Astrocyte of the cerebellum (primary cell): ENCODE measurements around the gene GLIPR2.
"Not testable (repeated sequence)": the region's sequence is repeated elsewhere in the genome, so short reads cannot be mapped to it uniquely, and the experiment has no call there.

Source experiments
- DNase-seq: peaks from one replicate; pipeline ENCODE4 v3.0.0-alpha.2; 2011; ENCODE audit warnings: low read depth
- H3K4me3 ChIP-seq: 2 replicates; pipeline ENCODE4 v1.5.1; 2011; ENCODE audit warnings: mild to moderate bottlenecking, low read depth, low read length, moderate library complexity
- in situ Hi-C: cut with HindIII; loops from 2 replicates; pipeline ENCODE4 v1.10.0; 2017; ENCODE audit warnings: low sequenced_read_pairs
- TF ChIP-seq, protein P1 (sequence below): IDR thresholded peaks from 2 replicates; pipeline ENCODE4 v1.5.1; 2012; ENCODE audit warnings: low read length, low read depth, moderate library complexity, mild to moderate bottlenecking; ENCODE audit errors: missing control alignments

GLIPR2 gene

DNA sequence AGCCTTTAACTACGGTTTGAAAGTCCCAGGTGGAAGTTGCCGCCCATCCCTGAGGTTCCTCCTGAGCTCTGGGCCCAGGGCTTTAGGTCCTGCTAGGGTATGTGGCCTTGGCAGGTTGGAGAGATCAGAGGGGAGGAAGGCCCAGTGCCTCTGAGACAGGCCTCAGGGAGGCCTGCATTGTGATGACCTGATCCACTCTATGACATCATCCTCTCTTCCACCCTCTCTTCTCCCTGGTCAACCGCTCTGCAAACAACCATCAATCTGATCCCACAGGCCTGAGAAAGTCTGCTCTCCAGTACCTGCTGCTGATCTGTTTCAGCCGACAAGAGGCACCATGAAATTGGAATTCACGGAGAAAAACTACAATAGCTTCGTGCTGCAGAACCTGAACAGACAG, 32.6 kb downstream of the GLIPR2 start, which contains the start of gene CCIN:
Gene CCIN, plus strand, starts transcription at position 223 of the 400 bp plus-strand sequence. Its CDS starts 115 bp downstream, at position 338.
- in situ Hi-C loops, result no loop called here
- TF ChIP-seq, protein P1, sequence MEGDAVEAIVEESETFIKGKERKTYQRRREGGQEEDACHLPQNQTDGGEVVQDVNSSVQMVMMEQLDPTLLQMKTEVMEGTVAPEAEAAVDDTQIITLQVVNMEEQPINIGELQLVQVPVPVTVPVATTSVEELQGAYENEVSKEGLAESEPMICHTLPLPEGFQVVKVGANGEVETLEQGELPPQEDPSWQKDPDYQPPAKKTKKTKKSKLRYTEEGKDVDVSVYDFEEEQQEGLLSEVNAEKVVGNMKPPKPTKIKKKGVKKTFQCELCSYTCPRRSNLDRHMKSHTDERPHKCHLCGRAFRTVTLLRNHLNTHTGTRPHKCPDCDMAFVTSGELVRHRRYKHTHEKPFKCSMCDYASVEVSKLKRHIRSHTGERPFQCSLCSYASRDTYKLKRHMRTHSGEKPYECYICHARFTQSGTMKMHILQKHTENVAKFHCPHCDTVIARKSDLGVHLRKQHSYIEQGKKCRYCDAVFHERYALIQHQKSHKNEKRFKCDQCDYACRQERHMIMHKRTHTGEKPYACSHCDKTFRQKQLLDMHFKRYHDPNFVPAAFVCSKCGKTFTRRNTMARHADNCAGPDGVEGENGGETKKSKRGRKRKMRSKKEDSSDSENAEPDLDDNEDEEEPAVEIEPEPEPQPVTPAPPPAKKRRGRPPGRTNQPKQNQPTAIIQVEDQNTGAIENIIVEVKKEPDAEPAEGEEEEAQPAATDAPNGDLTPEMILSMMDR, result no peak
- DNase-seq, result no peak
- no peak within 1 kb of the TSS for H3K4me3 ChIP-seq

DNA sequence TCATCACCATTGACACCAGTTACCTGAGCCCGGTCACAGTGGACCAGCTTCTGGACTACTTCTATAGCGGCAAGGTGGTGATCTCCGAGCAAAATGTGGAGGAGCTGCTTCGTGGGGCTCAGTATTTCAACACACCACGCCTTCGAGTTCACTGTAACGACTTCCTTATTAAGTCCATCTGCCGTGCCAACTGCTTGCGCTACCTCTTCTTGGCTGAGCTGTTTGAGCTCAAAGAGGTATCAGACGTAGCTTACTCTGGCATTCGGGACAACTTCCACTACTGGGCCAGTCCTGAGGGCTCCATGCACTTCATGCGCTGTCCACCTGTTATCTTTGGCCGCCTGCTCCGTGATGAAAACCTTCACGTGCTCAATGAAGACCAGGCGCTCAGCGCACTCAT, 33.2 kb downstream of the GLIPR2 start:
- DNase-seq, result no peak
- TF ChIP-seq, protein P1, result no peak

DNA sequence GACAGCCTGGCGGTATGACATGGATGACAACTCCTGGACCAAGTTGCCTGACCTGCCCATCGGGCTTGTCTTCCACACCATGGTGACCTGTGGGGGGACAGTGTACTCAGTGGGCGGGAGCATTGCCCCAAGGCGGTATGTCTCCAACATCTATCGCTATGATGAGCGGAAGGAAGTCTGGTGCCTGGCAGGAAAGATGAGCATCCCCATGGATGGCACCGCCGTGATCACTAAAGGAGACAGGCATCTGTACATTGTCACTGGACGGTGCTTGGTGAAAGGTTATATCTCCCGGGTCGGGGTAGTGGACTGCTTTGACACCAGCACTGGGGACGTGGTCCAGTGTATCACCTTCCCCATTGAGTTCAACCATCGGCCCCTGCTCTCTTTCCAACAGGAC, 34.0 kb downstream of the GLIPR2 start:
- TF ChIP-seq, protein P1, result no peak
- in situ Hi-C loops, result no loop called here
- no peak overlapping the region for H3K4me3 ChIP-seq
- DNase-seq, result no peak

More for the DNA sequence above, 33.2 kb downstream of the GLIPR2 start:
- H3K4me3 ChIP-seq, result no peak overlapping the region
- in situ Hi-C loops, result no loop called here

DNA sequence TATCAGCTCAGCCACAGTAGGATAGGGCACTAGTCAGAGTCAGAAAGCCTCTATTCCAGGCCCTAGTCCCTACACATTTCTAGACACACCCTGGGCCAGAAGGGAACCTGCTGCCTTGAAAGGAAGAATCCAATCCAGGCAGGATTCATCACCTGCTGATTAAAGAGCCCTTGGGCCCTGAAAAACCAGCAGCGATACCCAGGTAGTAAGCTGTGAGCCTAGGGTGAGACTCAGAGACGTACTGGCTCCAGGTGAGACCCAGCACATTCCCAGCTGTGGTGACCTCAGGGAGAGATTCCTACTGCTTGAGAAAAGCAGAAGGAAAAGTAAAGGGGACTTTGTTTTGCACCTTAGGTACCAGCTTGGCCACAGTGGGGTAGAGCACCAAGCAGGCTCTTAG, 37.3 kb downstream of the GLIPR2 start:
- no peak for DNase-seq
- H3K4me3 ChIP-seq, result no peak overlapping the region
- in situ Hi-C loops, result no loop called here
- TF ChIP-seq, protein P1, result no peak

DNA sequence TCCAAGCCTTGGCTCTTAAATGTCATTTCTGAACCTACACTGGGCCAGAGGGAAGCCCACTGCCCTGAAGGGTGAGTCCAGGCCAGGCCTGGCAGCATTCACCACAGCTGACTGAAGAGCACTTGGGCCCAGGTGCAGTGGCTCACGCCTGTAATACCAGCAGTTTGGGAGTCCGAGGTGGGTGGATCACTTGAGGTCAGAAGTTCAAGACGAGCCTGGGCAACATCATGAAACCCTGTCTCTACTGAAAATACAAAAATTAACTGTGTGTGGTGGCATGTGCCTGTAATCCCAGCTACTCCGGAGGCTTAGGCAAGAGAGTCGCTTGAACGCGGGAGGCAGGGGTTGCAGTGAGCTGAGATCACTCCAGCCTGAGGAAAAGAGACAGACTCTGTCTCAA, 37.7 kb downstream of the GLIPR2 start:
- no peak overlapping the region for H3K4me3 ChIP-seq
- DNase-seq, result no peak
- in situ Hi-C loops, result no loop called here
- TF ChIP-seq, protein P1, result no peak

DNA sequence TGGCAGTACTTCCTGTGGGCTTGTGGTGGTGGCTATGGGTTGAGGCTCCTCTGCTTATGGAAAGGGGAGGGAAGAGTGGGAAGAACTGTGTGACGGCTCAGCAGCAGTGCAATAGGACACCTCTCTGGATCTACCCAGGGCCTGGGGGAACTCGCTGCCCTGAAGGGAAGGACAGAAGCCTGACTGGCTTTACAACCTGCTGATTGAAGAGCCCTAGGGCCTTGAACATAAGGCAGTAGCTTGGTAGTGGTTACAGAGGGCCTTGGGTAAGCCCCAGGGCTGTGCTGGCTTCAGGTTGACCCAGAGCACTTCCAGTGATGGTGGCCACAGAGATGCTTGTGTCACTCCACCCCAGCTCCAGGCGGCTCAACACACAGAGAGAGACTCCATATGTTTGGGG, 38.2 kb downstream of the GLIPR2 start:
- DNase-seq, result no peak
- H3K4me3 ChIP-seq, result no peak overlapping the region
- in situ Hi-C loops, result no loop called here
- TF ChIP-seq, protein P1, result no peak

DNA sequence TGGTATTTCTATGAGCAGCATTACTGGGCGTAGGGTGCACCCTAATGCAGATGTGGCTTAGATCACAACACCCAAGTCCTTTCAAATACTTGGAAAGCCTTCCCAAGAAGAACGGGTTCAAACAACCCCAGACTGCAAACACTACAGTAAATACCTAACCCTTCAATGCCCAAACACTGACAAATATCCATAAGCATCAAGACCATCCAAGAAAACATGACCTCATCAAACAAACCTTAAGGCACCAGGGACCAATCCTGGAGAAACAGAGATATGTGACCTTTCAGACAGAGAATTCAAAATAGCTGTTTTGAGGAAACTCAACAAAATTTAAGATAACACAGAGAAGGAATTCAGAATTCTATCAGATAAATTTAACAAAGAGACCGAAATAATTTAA, 38.7 kb downstream of the GLIPR2 start:
- DNase-seq, in situ Hi-C loops, H3K4me3 ChIP-seq: not testable (repeated sequence)

DNA sequence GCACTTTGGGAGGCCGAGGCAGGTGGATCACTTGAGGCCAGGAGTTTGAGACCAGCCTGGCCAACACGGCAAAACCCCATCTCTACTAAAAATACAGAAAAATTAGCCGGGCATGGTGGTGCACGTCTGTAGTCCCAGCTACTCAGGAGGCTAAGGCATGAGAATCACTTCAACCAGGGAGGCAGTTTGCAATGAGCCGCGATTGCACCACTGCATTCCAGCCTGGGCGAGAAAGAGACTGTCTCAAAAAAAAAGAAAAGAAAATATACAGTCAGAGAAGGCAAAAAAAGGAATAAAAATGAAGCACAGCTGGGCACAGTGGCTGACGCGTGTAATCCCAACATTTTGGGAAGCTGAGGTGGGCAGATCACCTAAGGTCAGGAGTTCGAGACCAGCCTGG, 40.0 kb downstream of the GLIPR2 start:
- H3K4me3 ChIP-seq, in situ Hi-C loops, DNase-seq: not testable (repeated sequence)
